Right ventricle myocardium superior (tissue), 1 donor: ENCODE measurements around the gene OVCH1. TPM values are rescaled to one million over a fixed set of nuclear protein-coding genes. Genes with fewer than 3 reads are reported as not detected.

Source experiments
- total RNA-seq: library from RNA; stranded (reverse); fragmentation: NEBNext Ultra II Directional; extraction: Animal tissue kit (Norgen Biotek cat#: 25700); gene quantifications from one replicate; pipeline ENCODE4 v1.2.1, GENCODE V29; 2021
- donor health status: DM: no; HTN: yes; CAD: no; lungs with severe emphysema.

OVCH1 gene
- total RNA-seq, 1 donor from 2014 or later, result not detected

Other genes with a start within 250 kb of the OVCH1 start
- gene ERGIC2, start 116.5 kb downstream of the OVCH1 start, total RNA-seq, result 72.4 TPM